Measurements from ENCODE around the gene FRMPD2. TPM values are rescaled to one million over a fixed set of nuclear protein-coding genes. Genes with fewer than 3 reads are reported as not detected.
"Not testable (repeated sequence)": the region's sequence is repeated elsewhere in the genome, so short reads cannot be mapped to it uniquely, and the experiment has no call there.

FRMPD2 gene
- total and polyA plus RNA-seq, 2 experiments from 2014 or later = not detected

GRCh38 chr10:48245977-48246376, 28.5 kb downstream of the FRMPD2 start:
- Histone ChIP-seq H2AFZ (no peak overlapping the region), H4K20me1 (replicated peaks; ENCODE audit: insufficient read depth) (no peaks in the 10 kb centered on the region), H3K4me1 (ENCODE audit: insufficient read depth) (peaks cover 8% of the 10 kb centered on the region; the same call in 1 of the 2 replicates), H3K27ac (ENCODE audit: low read depth) (no peak overlapping the region), H3K27me3 (ENCODE audit: insufficient read depth) (no peaks in the 10 kb centered on the region), H3K79me2 (replicated peaks; ENCODE audit: insufficient read depth) (no peaks in the 10 kb centered on the region), H3K4me2 (no peak overlapping the region), H3K4me3 (no peak overlapping the region), H3K9me2 (ENCODE audit: insufficient read depth) (0 out of 2 replicates have a peak, but pooled peaks cover 3% of the 10 kb centered on the region), H3F3A (replicated peaks; ENCODE audit: low read depth) (no peaks in the 10 kb centered on the region), H3K36me3 (ENCODE audit: insufficient read depth) (no peaks in the 10 kb centered on the region)
- no peak for TF ChIP-seq CTCF (conservative IDR thresholded peaks at IDR 0.05; ENCODE audit: low read depth in 2 of 2)
- H3K36me3 Mint-ChIP-seq (ENCODE audit: low read depth) = no peaks in the 10 kb centered on the region
- peaks cover 16% of the 10 kb centered on the region for H3K4me1 Mint-ChIP-seq
- 0 out of 3 replicates have a peak, but pooled peaks cover 2% of the 10 kb centered on the region for H3K9me3 Mint-ChIP-seq
- H3K4me3 Mint-ChIP-seq = no peak overlapping the region
- DNase-seq (ENCODE audit: low spot score) (no peak), ATAC-seq (no peak)
- H3K27ac Mint-ChIP-seq = no peak overlapping the region
- peaks cover 3% of the 10 kb centered on the region for H3K27me3 Mint-ChIP-seq (ENCODE audit: insufficient read depth, low read depth, poor library complexity)

- not testable (repeated sequence) for H3K27me3 ChIP-seq (ENCODE audit: insufficient read depth); H4K20me1 ChIP-seq (replicated peaks; ENCODE audit: insufficient read depth); H3F3A ChIP-seq (replicated peaks; ENCODE audit: low read depth); H3K4me3 Mint-ChIP-seq; H2AFZ ChIP-seq; H3K27ac ChIP-seq (ENCODE audit: low read depth); H3K79me2 ChIP-seq (replicated peaks; ENCODE audit: insufficient read depth); H3K36me3 ChIP-seq (ENCODE audit: insufficient read depth); H3K9me2 ChIP-seq (ENCODE audit: insufficient read depth); ATAC-seq; H3K4me1 ChIP-seq (ENCODE audit: insufficient read depth); DNase-seq (ENCODE audit: low spot score); H3K4me3 ChIP-seq; H3K9me3 Mint-ChIP-seq; H3K27ac Mint-ChIP-seq; H3K36me3 Mint-ChIP-seq (ENCODE audit: low read depth); H3K4me2 ChIP-seq; H3K27me3 Mint-ChIP-seq (ENCODE audit: insufficient read depth, low read depth, poor library complexity)
- peaks cover 16% of the 10 kb centered on the region for H3K4me1 Mint-ChIP-seq
Observed at GRCh38 chr10:48243921-48244320, 30.6 kb downstream of the FRMPD2 start.

DNA sequence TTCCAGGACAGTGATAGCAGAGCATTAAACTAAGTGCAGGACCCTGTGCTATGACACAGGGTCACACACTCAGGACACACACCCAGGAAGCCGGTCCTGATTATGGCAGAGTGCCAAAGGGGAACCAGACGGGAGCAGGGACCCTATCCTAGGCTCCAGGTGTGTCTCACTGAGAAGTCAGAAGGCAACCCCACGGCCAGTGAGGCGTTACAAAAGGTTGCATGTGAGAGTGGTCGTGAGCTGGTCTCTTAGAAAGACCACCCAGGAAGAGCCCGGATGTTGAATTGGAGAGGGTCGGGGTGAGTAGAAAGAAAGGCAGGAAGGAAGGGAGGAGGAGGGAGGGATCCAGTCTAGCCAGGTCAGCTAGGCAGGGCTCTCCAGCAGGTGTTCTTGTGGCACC, 31.0 kb downstream of the FRMPD2 start:
- Mint-ChIP-seq H3K27me3 (ENCODE audit: insufficient read depth, low read depth, poor library complexity) (peaks cover 3% of the 10 kb centered on the region), H3K4me1 (peaks cover 16% of the 10 kb centered on the region), H3K36me3 (ENCODE audit: low read depth) (no peaks in the 10 kb centered on the region), H3K9me3 (0 out of 3 replicates have a peak, but pooled peaks cover 2% of the 10 kb centered on the region), H3K4me3 (no peak overlapping the region), H3K27ac (no peak overlapping the region)
- Histone ChIP-seq H3K4me3 (no peak overlapping the region), H3K4me1 (ENCODE audit: insufficient read depth) (peaks cover 8% of the 10 kb centered on the region; the same call in 1 of the 2 replicates), H3K4me2 (peak overlapping the region; percentile 38; the same call in 1 of the 2 replicates), H3K9me2 (ENCODE audit: insufficient read depth) (0 out of 2 replicates have a peak, but pooled peaks cover 3% of the 10 kb centered on the region), H3F3A (replicated peaks; ENCODE audit: low read depth) (no peaks in the 10 kb centered on the region), H3K79me2 (replicated peaks; ENCODE audit: insufficient read depth) (no peaks in the 10 kb centered on the region), H3K27me3 (ENCODE audit: insufficient read depth) (no peaks in the 10 kb centered on the region), H4K20me1 (replicated peaks; ENCODE audit: insufficient read depth) (no peaks in the 10 kb centered on the region), H3K36me3 (ENCODE audit: insufficient read depth) (no peaks in the 10 kb centered on the region), H2AFZ (no peak overlapping the region), H3K27ac (ENCODE audit: low read depth) (no peak overlapping the region)
- TF ChIP-seq CREB1 (CRISPR knock-in tag; IDR thresholded peaks at IDR 0.05; ENCODE audit: low read depth) (no peak), ZNF462 (CRISPR knock-in tag; IDR thresholded peaks at IDR 0.05) (no peak)
- ATAC-seq (peak; percentile 61), DNase-seq (ENCODE audit: low spot score) (peak; percentile 60)

Data from GM23338 (cell line).